ENCODE measurements around the gene DNAH9. TPM values are rescaled to one million over a fixed set of nuclear protein-coding genes. Genes with fewer than 3 reads are reported as not detected.

DNAH9 gene
- total RNA-seq, 1 experiment from 2014 or later, result 0.22 TPM

DNA sequence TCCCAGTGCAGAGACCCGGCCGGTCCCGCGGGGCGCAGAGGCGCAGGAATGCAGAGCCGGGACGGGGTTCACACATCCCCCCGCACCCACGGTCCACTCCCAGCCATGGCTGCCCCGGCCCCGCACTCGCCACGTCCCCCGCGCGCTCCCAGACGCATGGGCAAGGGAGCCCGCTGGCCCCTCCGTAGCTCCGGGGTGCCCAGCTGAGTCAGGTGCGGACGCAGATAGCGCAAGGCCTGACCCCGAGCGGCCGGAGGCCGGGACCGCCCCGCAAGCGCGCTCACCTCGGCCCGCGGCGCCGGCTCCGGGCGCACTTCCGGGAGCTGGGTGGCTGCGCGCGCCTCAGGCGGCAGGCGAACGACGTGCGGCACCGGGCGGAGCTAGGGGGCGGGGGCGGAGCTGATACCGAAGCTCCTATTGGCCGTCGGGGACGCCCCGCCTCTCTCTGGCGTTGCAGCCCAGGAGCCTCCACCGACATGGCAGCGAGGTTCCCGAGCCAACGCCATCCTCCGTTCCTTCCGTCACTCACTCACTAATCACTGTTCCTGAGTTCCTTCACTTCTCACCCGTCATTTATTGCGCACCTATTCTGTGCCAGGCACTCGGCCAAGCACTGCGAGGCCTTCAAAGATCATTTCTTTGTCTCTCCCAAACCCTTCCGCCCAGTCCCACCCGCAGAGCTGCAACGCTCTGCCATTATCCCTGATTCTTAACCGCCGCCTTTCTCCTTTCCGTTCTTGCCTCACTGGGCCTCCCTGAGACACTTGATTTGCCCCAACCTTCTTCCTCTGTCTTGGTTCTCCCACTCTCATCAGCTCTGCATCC is 399.1 kb downstream of the DNAH9 start, which contains the start of gene ZNF18:
TSS of gene ZNF18 (minus strand) at position 329 of the 825 bp plus-strand sequence. CDS start 4,646 bp downstream, outside the sequence.
- Histone ChIP-seq H3K18ac (ENCODE audit: insufficient read length, low read depth, low read length) (peak within 1 kb of the TSS; percentile 97), H2AK5ac (ENCODE audit: insufficient read length, low read length) (no peak within 1 kb of the TSS), H3K79me1 (ENCODE audit: insufficient read depth, low read depth, low read length, poor library complexity, severe bottlenecking) (no peaks in the 10 kb centered on the region), H4K20me1 (ENCODE audit: control insufficient read depth, insufficient read depth, insufficient read length) (no peaks in the 10 kb centered on the region), H2BK12ac (ENCODE audit: insufficient read length, low read depth, low read length) (peak within 1 kb of the TSS; percentile 35), H3K9ac (ENCODE audit: extremely low read depth, insufficient read length, low read length) (peak within 1 kb of the TSS; percentile 86), H4K5ac (ENCODE audit: insufficient read length, low read depth, low read length) (peak within 1 kb of the TSS; percentile 58), H2BK15ac (ENCODE audit: low read depth, low read length) (no peak within 1 kb of the TSS), H4K8ac (replicated peaks; ENCODE audit: insufficient read length, low read depth, low read length) (no peak within 1 kb of the TSS), H3K4ac (ENCODE audit: low read depth, low read length) (no peak within 1 kb of the TSS; the same call in 1 of the 2 replicates), H2AFZ (ENCODE audit: low read length) (peak within 1 kb of the TSS; percentile 67), H2BK20ac (ENCODE audit: low read depth, low read length, poor library complexity, severe bottlenecking) (no peak within 1 kb of the TSS), H2BK120ac (ENCODE audit: low read depth, low read length, poor library complexity, severe bottlenecking) (no peak within 1 kb of the TSS), H3K4me1 (ENCODE audit: insufficient read depth, low read length) (no peaks in the 10 kb centered on the region), H3K9me3 (ENCODE audit: control insufficient read depth, low read depth, low read length) (no peaks in the 10 kb centered on the region), H3K23ac (ENCODE audit: insufficient read length, low read depth, low read length) (no peak within 1 kb of the TSS), H3T11ph (ENCODE audit: low read length) (no peak within 1 kb of the TSS), H4K91ac (ENCODE audit: insufficient read length, low read depth, low read length) (no peak within 1 kb of the TSS), H3K27ac (ENCODE audit: insufficient read length, low read depth, low read length) (peak within 1 kb of the TSS; percentile 63), H3K56ac (ENCODE audit: insufficient read length, low read depth, low read length) (no peak within 1 kb of the TSS), H2BK5ac (ENCODE audit: insufficient read length, low read length) (peak within 1 kb of the TSS; percentile 10), H3K14ac (ENCODE audit: insufficient read depth, low read length) (peak within 1 kb of the TSS; percentile 96), H3K4me2 (ENCODE audit: insufficient read depth, insufficient read length, low read length) (peak within 1 kb of the TSS; percentile 95), H3K27me3 (ENCODE audit: insufficient read depth, low read length) (no peaks in the 10 kb centered on the region), H3K23me2 (ENCODE audit: insufficient read length, low read depth, low read length, poor library complexity, severe bottlenecking) (peaks cover 12% of the 10 kb centered on the region), H3K79me2 (ENCODE audit: insufficient read depth, low read length) (no peaks in the 10 kb centered on the region)
- Mint-ChIP-seq H3K27ac (peak within 1 kb of the TSS; percentile 98 to 99 (median 98)), H3K4me3 (peak within 1 kb of the TSS; percentile 86 to 91), H3K27me3 (ENCODE audit: low read depth) (no peaks in the 10 kb centered on the region; the same call in 1 of the 2 replicates), H3K36me3 (ENCODE audit: insufficient read depth in 1 of 3, low read depth in 3 of 3) (peaks cover 0 to 9% (median 7%) of the 10 kb centered on the region in 3 experiments; a peak in 6 of 7 replicates), H3K4me1 (peaks cover 11 to 13% of the 10 kb centered on the region in 2 experiments), H3K9me3 (no peaks in the 10 kb centered on the region)
- WGBS (ENCODE audit: extremely low coverage, insufficient read length, low lambda C conversion rate), result no CpG with 5 or more reads among the region's 74 CpGs
- peak; percentile 99 for DNase-seq
- no peak for TF ChIP-seq CTCF (conservative IDR thresholded peaks at IDR 0.05)
